GM12892 (cell line): Measurements from ENCODE around the gene SIPA1L3.

Experiments
- POLR2AphosphoS5 ChIP-seq: IDR thresholded peaks from 2 replicates; pipeline ENCODE4 v1.6.1; 2011; ENCODE audit warnings: low read depth, low read length, control low read depth
- TAF1 ChIP-seq: IDR thresholded peaks from 2 replicates; pipeline ENCODE4 v1.6.1; 2011; ENCODE audit warnings: low read depth, mild to moderate bottlenecking, control low read depth, low read length, borderline replicate concordance

- TF ChIP-seq POLR2AphosphoS5 (no peak), TAF1 (no peak)
These were observed 84.3 kb downstream of the SIPA1L3 start for GRCh38 chr19:37991176-37991835.
